K562 (cell line): ENCODE measurements around the gene RSRP1. TPM values are rescaled to one million over a fixed set of nuclear protein-coding genes. Genes with fewer than 3 reads are reported as not detected.

Experiments used
- CBX8 ChIP-seq: fragments of 200-600 bp; sonication (generic); IDR thresholded peaks from 2 replicates; pipeline ENCODE4 v1.6.1; 2012; ENCODE audit warnings: borderline replicate concordance, mixed run types, low read depth, mild to moderate bottlenecking, moderate library complexity, mixed read lengths, low read length, control low read depth, inconsistent platforms; ENCODE audit not compliant: poor library complexity, severe bottlenecking; ENCODE audit errors: extremely low read depth
- CHD7 ChIP-seq: fragments of 200-600 bp; sonication (generic); IDR thresholded peaks from one replicate; pipeline ENCODE4 v1.6.1; 2012; ENCODE audit warnings: mild to moderate bottlenecking, low read depth, low read length, inconsistent platforms
- MYC ChIP-seq, 2 experiments: fragments of 250-450 bp in 1 of 2; sonication (Bioruptor Pico) in 1 of 2; IDR thresholded peaks; 2 replicates each; pipeline versions ENCODE4 v1.5.1 to v1.6.1; 2012 to 2021; ENCODE audit warnings: low read depth in 2 of 2, borderline replicate concordance in 1 of 2, improper control_type of control experiment in 1 of 2, low read length in 1 of 2, mild to moderate bottlenecking in 1 of 2, moderate library complexity in 1 of 2
- NFRKB ChIP-seq: fragments of 450-650 bp; IDR thresholded peaks from 2 replicates; pipeline ENCODE4 v1.6.1; 2016; ENCODE audit warnings: low read depth
- PURB ChIP-seq: sonication (generic); formaldehyde crosslinking; IDR thresholded peaks from 2 replicates; pipeline ENCODE4 v1.9.0; 2021; ENCODE audit warnings: low read depth, mild to moderate bottlenecking, missing genetic modification reagents
- RBM17 ChIP-seq: fragments of 200-400 bp; formaldehyde crosslinking; IDR thresholded peaks from 2 replicates; pipeline ENCODE4 v1.6.1; 2017; ENCODE audit warnings: low read depth, mild to moderate bottlenecking, low read length, borderline replicate concordance
- SMARCB1 ChIP-seq: IDR thresholded peaks from 2 replicates; pipeline ENCODE4 v1.6.1; 2011; ENCODE audit warnings: improper control_type of control experiment, low read depth; ENCODE audit not compliant: insufficient read length
- polyA plus RNA-seq, 8 experiments: library from polyadenylated mRNA; depleted of rRNA in 4 of 8; stranded (reverse) in 5 of 8; unstranded in 3 of 8; fragments of >200 nt; fragmentation: Nextera tagmentation in 2 of 8; fragmentation: Illumina TruSeq in 1 of 8; extraction: Ambion mirVana in 2 of 8; extraction: Trizol in 1 of 8; gene quantifications; 2 replicates each; pipeline versions ENCODE4 v1.2.1 to v1.2.3, GENCODE V29; 2011 to 2014; ENCODE audit warnings: inconsistent platforms in 1 of 8, missing spikeins in 1 of 8
- total RNA-seq, 7 experiments: library from RNA; depleted of rRNA in 6 of 7; stranded (reverse); fragments of >200 nt in 6 of 7; fragmentation: Illumina TruSeq in 2 of 7; extraction: Trizol in 2 of 7; gene quantifications; 2 replicates each; pipeline versions ENCODE4 v1.2.1 to v1.2.3, GENCODE V29; 2011 to 2021; ENCODE audit warnings: low replicate concordance in 1 of 7
- TF ChIP-seq, protein P1 (sequence below): fragments of 450-650 bp; conservative IDR thresholded peaks from 2 replicates; pipeline ENCODE4 v1.6.1; 2016; ENCODE audit warnings: missing genetic modification characterization, low read depth, mild to moderate bottlenecking, missing compliant biosample characterization, moderate library complexity
- TF ChIP-seq, protein P2 (sequence below): fragments of 250-450 bp; sonication (Bioruptor Pico); IDR thresholded peaks from 2 replicates; pipeline ENCODE4 v1.8.0; 2021; ENCODE audit warnings: borderline replicate concordance, mild to moderate bottlenecking, moderate library complexity; ENCODE audit not compliant: poor library complexity, severe bottlenecking
- TF ChIP-seq, protein P3 (sequence below): sonication (generic); IDR thresholded peaks from 2 replicates; pipeline ENCODE4 v1.6.1; 2016
- TF ChIP-seq, protein P4 (sequence below): sonication (generic); formaldehyde crosslinking; IDR thresholded peaks from 2 replicates; pipeline ENCODE4 v1.8.0; 2022; ENCODE audit warnings: missing genetic modification reagents, mild to moderate bottlenecking, moderate library complexity, borderline replicate concordance

The RSRP1 gene
- total and polyA plus RNA-seq, 9 of the 15 experiments (the other 6 are each of a cell fraction or from before 2014, with no cell fraction given) = 27.2 to 283 (median 146) TPM

DNA sequence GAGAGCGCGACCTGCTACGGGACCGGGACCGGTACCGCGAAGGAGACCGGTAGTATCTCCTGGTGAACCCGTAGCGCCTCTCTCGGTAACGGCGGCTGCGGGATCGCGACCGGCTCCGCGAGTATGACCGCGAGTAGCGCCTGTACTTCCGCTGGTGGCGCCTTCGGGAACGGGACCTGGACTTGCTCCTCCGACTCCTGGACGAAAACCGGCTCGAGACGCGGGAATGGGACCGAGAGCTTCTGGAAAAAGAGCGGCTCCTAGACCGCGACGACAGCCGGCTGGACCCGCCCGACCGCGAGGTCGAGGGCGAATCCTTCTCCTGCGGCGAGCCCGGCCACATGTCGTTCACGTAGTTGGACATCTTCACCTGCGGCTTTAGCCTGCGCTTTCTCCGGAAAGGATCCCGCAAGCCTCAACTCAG is 642 bp downstream of the RSRP1 start (continued):
- TF ChIP-seq CHD7 = no peak
- TF ChIP-seq NFRKB = no peak
- TF ChIP-seq RBM17 = no peak
- TF ChIP-seq, protein P1, sequence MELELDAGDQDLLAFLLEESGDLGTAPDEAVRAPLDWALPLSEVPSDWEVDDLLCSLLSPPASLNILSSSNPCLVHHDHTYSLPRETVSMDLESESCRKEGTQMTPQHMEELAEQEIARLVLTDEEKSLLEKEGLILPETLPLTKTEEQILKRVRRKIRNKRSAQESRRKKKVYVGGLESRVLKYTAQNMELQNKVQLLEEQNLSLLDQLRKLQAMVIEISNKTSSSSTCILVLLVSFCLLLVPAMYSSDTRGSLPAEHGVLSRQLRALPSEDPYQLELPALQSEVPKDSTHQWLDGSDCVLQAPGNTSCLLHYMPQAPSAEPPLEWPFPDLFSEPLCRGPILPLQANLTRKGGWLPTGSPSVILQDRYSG (tag) = no peak
- TF ChIP-seq, protein P2, sequence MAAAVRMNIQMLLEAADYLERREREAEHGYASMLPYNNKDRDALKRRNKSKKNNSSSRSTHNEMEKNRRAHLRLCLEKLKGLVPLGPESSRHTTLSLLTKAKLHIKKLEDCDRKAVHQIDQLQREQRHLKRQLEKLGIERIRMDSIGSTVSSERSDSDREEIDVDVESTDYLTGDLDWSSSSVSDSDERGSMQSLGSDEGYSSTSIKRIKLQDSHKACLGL = no peak
- TF ChIP-seq, protein P3, sequence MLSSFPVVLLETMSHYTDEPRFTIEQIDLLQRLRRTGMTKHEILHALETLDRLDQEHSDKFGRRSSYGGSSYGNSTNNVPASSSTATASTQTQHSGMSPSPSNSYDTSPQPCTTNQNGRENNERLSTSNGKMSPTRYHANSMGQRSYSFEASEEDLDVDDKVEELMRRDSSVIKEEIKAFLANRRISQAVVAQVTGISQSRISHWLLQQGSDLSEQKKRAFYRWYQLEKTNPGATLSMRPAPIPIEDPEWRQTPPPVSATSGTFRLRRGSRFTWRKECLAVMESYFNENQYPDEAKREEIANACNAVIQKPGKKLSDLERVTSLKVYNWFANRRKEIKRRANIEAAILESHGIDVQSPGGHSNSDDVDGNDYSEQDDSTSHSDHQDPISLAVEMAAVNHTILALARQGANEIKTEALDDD = no peak
- no peak for TF ChIP-seq MYC (IDR thresholded peaks at IDR 0.05; ENCODE audit: low read depth, low read length)
- peak; percentile 11; the same call in 1 of the 2 replicates for TF ChIP-seq MYC (CRISPR knock-in tag; IDR thresholded peaks at IDR 0.05; ENCODE audit: borderline replicate concordance, low read depth)
- TF ChIP-seq, protein P4, sequence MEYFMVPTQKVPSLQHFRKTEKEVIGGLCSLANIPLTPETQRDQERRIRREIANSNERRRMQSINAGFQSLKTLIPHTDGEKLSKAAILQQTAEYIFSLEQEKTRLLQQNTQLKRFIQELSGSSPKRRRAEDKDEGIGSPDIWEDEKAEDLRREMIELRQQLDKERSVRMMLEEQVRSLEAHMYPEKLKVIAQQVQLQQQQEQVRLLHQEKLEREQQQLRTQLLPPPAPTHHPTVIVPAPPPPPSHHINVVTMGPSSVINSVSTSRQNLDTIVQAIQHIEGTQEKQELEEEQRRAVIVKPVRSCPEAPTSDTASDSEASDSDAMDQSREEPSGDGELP (CRISPR knock-in tag) = no peak
- no peak for TF ChIP-seq PURB (CRISPR knock-in tag)
- TF ChIP-seq CBX8 = no peak
- no peak for TF ChIP-seq SMARCB1
